Measurements from ENCODE around the gene FSCB.

DNA sequence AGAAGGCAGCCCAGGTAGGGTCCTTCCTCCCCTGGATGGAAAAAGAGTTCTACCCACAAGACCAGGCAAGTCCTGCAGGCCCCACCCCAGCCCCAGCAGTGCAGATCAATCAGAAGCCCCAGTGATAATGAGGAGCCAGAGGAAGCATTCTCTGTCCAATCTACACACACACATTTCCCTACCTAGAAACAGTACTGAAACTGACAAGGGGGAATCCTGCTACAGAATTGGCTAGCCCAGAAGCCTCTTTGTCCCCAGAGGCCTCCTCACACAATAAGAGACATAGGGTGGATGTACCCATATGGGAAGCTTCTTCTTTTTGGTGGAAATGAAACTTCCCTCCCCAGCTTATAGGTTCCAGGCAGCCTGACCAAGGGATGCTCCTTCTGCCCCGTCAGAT, 9.9 kb downstream of the FSCB start:
- TF ChIP-seq POLR2AphosphoS5 (IDR thresholded peaks at IDR 0.05; ENCODE audit: low read depth) (no peak), EZH2 (IDR thresholded peaks at IDR 0.05; ENCODE audit: low read depth, unreplicated experiment) (no peak)
- TF ChIP-seq, protein P1, sequence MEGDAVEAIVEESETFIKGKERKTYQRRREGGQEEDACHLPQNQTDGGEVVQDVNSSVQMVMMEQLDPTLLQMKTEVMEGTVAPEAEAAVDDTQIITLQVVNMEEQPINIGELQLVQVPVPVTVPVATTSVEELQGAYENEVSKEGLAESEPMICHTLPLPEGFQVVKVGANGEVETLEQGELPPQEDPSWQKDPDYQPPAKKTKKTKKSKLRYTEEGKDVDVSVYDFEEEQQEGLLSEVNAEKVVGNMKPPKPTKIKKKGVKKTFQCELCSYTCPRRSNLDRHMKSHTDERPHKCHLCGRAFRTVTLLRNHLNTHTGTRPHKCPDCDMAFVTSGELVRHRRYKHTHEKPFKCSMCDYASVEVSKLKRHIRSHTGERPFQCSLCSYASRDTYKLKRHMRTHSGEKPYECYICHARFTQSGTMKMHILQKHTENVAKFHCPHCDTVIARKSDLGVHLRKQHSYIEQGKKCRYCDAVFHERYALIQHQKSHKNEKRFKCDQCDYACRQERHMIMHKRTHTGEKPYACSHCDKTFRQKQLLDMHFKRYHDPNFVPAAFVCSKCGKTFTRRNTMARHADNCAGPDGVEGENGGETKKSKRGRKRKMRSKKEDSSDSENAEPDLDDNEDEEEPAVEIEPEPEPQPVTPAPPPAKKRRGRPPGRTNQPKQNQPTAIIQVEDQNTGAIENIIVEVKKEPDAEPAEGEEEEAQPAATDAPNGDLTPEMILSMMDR (conservative IDR thresholded peaks at IDR 0.05; ENCODE audit: low read depth in 2 of 2), result no peak
- TF ChIP-seq, protein P2, sequence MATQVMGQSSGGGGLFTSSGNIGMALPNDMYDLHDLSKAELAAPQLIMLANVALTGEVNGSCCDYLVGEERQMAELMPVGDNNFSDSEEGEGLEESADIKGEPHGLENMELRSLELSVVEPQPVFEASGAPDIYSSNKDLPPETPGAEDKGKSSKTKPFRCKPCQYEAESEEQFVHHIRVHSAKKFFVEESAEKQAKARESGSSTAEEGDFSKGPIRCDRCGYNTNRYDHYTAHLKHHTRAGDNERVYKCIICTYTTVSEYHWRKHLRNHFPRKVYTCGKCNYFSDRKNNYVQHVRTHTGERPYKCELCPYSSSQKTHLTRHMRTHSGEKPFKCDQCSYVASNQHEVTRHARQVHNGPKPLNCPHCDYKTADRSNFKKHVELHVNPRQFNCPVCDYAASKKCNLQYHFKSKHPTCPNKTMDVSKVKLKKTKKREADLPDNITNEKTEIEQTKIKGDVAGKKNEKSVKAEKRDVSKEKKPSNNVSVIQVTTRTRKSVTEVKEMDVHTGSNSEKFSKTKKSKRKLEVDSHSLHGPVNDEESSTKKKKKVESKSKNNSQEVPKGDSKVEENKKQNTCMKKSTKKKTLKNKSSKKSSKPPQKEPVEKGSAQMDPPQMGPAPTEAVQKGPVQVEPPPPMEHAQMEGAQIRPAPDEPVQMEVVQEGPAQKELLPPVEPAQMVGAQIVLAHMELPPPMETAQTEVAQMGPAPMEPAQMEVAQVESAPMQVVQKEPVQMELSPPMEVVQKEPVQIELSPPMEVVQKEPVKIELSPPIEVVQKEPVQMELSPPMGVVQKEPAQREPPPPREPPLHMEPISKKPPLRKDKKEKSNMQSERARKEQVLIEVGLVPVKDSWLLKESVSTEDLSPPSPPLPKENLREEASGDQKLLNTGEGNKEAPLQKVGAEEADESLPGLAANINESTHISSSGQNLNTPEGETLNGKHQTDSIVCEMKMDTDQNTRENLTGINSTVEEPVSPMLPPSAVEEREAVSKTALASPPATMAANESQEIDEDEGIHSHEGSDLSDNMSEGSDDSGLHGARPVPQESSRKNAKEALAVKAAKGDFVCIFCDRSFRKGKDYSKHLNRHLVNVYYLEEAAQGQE (IDR thresholded peaks at IDR 0.05; ENCODE audit: unreplicated experiment), result no peak

Measured in GM23338 (cell line).